Liver (tissue), 9 donors: ENCODE data around the gene TOX2. TPM values are rescaled to one million over a fixed set of nuclear protein-coding genes. Genes with fewer than 3 reads are reported as not detected.
A peak's percentile ranks its signal among the peaks of the same experiment; 100 is the strongest.

ENCODE experiments used
- DNase-seq: peaks from one replicate; pipeline ENCODE4 v3.0.0-alpha.2; 2017; ENCODE audit warnings: low spot score
- H3K27ac ChIP-seq, 2 donors: one replicate each; pipeline ENCODE4 v1.7.0; 2013; ENCODE audit warnings: inconsistent platforms in 2 of 2, low read length in 2 of 2, control low read depth in 1 of 2, low read depth in 1 of 2, mild to moderate bottlenecking in 1 of 2
- H3K27me3 ChIP-seq, 4 donors: one replicate each; pipeline versions ENCODE4 v1.6.1 to v1.7.0; 2013; ENCODE audit warnings: low read length in 3 of 4, inconsistent platforms in 1 of 4, mild to moderate bottlenecking in 1 of 4, moderate library complexity in 1 of 4; ENCODE audit not compliant: control insufficient read depth in 4 of 4, insufficient read depth in 4 of 4
- H3K36me3 ChIP-seq, 4 donors: one replicate each; pipeline versions ENCODE4 v1.6.1 to v1.7.0; 2013; ENCODE audit warnings: low read length in 3 of 4, mild to moderate bottlenecking in 3 of 4, low read depth in 1 of 4, moderate library complexity in 1 of 4; ENCODE audit not compliant: control insufficient read depth in 4 of 4, insufficient read depth in 3 of 4
- H3K4me1 ChIP-seq, 4 donors: one replicate each; pipeline versions ENCODE4 v1.6.1 to v1.7.0; 2013; ENCODE audit warnings: low read length in 3 of 4, mild to moderate bottlenecking in 3 of 4, moderate library complexity in 1 of 4; ENCODE audit not compliant: control insufficient read depth in 4 of 4, insufficient read depth in 4 of 4
- H3K4me3 ChIP-seq, 3 donors: one replicate each; pipeline versions ENCODE4 v1.6.1 to v1.7.0; 2013; ENCODE audit warnings: low read length in 3 of 3, control low read depth in 1 of 3, low read depth in 1 of 3, mild to moderate bottlenecking in 1 of 3
- H3K9ac ChIP-seq, 2 donors: one replicate each; pipeline ENCODE4 v1.7.0; 2013; ENCODE audit warnings: low read length in 2 of 2, mild to moderate bottlenecking in 2 of 2, moderate library complexity in 2 of 2, control low read depth in 1 of 2, low read depth in 1 of 2
- H3K9me3 ChIP-seq, 4 donors: one replicate each; pipeline versions ENCODE4 v1.6.1 to v1.7.0; 2013; ENCODE audit warnings: low read length in 3 of 4; ENCODE audit not compliant: control insufficient read depth in 4 of 4
- EGR1 ChIP-seq, 2 donors: IDR thresholded peaks; 2 replicates each; pipeline ENCODE4 v1.6.1; 2016 to 2018; ENCODE audit warnings: antibody characterized with exemption in 2 of 2, low read depth in 2 of 2
- FOXA1 ChIP-seq: IDR thresholded peaks from 2 replicates; pipeline ENCODE4 v1.6.1; 2016; ENCODE audit warnings: antibody characterized with exemption
- FOXA2 ChIP-seq: IDR thresholded peaks from 2 replicates; pipeline ENCODE4 v1.6.1; 2016; ENCODE audit warnings: antibody characterized with exemption
- GABPA ChIP-seq, 2 donors: IDR thresholded peaks in 1 of 2; conservative IDR thresholded peaks in 1 of 2; 2 replicates each; pipeline ENCODE4 v1.6.1; 2016; ENCODE audit warnings: antibody characterized with exemption in 2 of 2, mild to moderate bottlenecking in 1 of 2, moderate library complexity in 1 of 2
- HNF4A ChIP-seq, 2 donors: conservative IDR thresholded peaks; 2 replicates each; pipeline ENCODE4 v1.6.1; 2016; ENCODE audit warnings: antibody characterized with exemption in 2 of 2, mild to moderate bottlenecking in 2 of 2
- HNF4G ChIP-seq: IDR thresholded peaks from 2 replicates; pipeline ENCODE4 v1.6.1; 2016; ENCODE audit warnings: antibody characterized with exemption
- JUND ChIP-seq, 2 donors: IDR thresholded peaks; 2 replicates each; pipeline ENCODE4 v1.6.1; 2016; ENCODE audit warnings: antibody characterized with exemption in 2 of 2
- RAD21 ChIP-seq, 2 donors: IDR thresholded peaks; 2 replicates each; pipeline ENCODE4 v1.6.1; 2016; ENCODE audit warnings: antibody characterized with exemption in 2 of 2, mild to moderate bottlenecking in 2 of 2
- TAF1 ChIP-seq: conservative IDR thresholded peaks from 2 replicates; pipeline ENCODE4 v1.6.1; 2016; ENCODE audit warnings: antibody characterized with exemption, mild to moderate bottlenecking
- YY1 ChIP-seq: IDR thresholded peaks from 2 replicates; pipeline ENCODE4 v1.6.1; 2016; ENCODE audit warnings: antibody characterized with exemption, mild to moderate bottlenecking
- WGBS: extraction: QIAGEN DNeasy Blood & Tissue Kit; methylation state at CpG from one replicate; pipeline ENCODE4 v1.1.7; 2013; 5-methylcytosine and 5-hydroxymethylcytosine counted together
- polyA plus RNA-seq, 2 donors: library from polyadenylated mRNA; stranded (reverse) in 1 of 2; unstranded in 1 of 2; fragments of 200-250 nt in 1 of 2; fragments of >200 nt in 1 of 2; fragmentation: Nextera tagmentation in 1 of 2; extraction: Ambion mirVana in 1 of 2; gene quantifications; one replicate each; pipeline versions ENCODE4 v1.2.1 to v1.2.3, GENCODE V29; 2013 to 2015
- total RNA-seq, 2 donors: library from RNA; depleted of rRNA; stranded (reverse); fragments of >200 nt; gene quantifications; one replicate each; pipeline ENCODE4 v1.2.3, GENCODE V29; 2014
- TF ChIP-seq, protein P1 (sequence below): IDR thresholded peaks from 2 replicates; pipeline ENCODE4 v1.6.1; 2016; ENCODE audit warnings: antibody characterized with exemption
- TF ChIP-seq, protein P2 (sequence below): IDR thresholded peaks from 2 replicates; pipeline ENCODE4 v1.6.1; 2016; ENCODE audit warnings: antibody characterized with exemption
- TF ChIP-seq, protein P3 (sequence below): IDR thresholded peaks from 2 replicates; pipeline ENCODE4 v1.6.1; 2016; ENCODE audit warnings: antibody characterized with exemption, mild to moderate bottlenecking
- TF ChIP-seq, protein P4 (sequence below): IDR thresholded peaks from 2 replicates; pipeline ENCODE4 v1.6.1; 2016; ENCODE audit warnings: antibody characterized with exemption
- donor health status: healthy.
- donor health status: healthy.
- donor health status: healthy.
- donor health status: healthy.
- donor health status: healthy.

The TOX2 gene
- total and polyA plus RNA-seq, 4 donors = 0.33 to 2.7 (median 1.4) TPM

DNA sequence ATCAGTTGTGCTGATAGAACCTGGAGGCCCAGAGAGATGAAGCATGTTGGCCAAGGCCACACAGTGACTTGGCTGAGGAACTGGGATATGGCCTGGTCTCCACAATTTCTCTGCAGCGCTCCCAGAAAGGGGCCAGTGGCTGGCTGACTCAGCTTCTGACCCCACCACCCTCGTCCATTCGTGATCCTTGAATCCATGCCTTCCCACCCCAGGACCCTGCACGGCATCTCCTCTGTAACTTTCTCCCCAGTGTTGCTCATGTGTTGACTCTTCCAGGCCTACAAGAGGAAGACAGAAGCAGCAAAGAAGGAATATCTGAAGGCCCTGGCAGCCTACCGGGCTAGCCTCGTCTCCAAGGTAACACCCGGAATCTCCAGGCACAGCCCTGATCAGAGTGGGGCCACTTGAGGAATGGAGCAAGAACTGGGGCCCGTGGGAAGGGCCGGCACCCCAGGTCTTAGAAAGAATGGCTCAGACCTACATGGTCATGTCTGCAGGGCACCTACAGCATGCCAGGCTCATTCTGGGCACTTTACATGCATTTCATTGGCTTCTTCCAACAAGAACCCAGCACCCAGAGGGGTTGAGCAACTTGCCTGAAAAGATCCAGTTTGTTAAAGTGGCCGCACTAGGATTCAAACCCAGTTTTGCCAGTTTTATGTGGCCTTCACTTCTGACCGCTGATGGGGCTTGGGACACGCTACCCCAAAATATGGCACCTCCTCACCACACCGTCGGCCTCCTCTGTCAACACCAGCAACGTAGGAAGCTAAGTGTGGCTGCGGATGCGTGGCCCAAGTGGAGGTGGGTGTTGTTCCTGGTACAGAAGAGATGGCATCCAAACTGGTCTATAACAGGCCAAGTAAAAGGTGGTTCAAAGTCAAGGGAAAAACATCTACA is 150.1 kb downstream of the TOX2 start (continued):
- TF ChIP-seq, protein P1, sequence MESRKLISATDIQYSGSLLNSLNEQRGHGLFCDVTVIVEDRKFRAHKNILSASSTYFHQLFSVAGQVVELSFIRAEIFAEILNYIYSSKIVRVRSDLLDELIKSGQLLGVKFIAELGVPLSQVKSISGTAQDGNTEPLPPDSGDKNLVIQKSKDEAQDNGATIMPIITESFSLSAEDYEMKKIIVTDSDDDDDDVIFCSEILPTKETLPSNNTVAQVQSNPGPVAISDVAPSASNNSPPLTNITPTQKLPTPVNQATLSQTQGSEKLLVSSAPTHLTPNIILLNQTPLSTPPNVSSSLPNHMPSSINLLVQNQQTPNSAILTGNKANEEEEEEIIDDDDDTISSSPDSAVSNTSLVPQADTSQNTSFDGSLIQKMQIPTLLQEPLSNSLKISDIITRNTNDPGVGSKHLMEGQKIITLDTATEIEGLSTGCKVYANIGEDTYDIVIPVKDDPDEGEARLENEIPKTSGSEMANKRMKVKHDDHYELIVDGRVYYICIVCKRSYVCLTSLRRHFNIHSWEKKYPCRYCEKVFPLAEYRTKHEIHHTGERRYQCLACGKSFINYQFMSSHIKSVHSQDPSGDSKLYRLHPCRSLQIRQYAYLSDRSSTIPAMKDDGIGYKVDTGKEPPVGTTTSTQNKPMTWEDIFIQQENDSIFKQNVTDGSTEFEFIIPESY = no peak

DNA sequence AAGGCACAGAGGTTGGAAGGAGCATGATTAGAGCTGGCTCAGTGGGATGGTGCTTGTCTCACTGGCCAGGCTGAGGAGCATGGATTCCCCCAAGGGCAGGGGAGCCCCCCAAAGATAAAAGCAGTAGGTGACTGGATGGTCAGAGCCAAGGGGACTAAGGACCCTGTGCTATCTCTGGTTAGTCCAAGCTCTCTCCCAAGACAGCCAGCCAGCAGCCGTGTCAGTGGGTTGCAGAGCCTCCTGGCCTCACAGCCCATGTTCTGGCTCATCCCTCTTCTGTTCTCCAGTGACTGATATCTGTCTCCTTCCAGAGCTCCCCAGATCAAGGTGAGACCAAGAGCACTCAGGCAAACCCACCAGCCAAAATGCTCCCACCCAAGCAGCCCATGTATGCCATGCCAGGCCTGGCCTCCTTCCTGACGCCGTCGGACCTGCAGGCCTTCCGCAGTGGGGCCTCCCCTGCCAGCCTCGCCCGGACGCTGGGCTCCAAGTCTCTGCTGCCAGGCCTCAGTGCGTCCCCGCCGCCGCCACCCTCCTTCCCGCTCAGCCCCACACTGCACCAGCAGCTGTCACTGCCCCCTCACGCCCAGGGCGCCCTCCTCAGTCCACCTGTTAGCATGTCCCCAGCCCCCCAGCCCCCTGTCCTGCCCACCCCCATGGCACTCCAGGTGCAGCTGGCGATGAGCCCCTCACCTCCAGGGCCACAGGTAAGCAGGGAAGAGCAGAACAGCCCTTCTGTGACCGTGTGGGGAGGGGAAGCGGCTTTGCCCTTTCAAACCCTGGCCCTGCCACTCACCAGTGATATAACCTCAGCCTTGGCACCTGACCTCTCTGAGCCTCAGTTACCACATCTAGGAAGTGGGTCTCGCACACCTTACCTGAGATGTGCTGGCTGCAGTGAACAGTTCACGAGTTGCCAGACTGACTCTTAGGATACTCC is 151.0 kb downstream of the TOX2 start:
- no peak overlapping the region for H3K9ac ChIP-seq
- no peak overlapping the region for H3K4me3 ChIP-seq
- no peaks in the 10 kb centered on the region for H3K27me3 ChIP-seq
- H3K4me1 ChIP-seq = no peaks in the 10 kb centered on the region
- TF ChIP-seq, protein P2, sequence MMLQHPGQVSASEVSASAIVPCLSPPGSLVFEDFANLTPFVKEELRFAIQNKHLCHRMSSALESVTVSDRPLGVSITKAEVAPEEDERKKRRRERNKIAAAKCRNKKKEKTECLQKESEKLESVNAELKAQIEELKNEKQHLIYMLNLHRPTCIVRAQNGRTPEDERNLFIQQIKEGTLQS = no peak
- no peak for TF ChIP-seq YY1
- no peak for TF ChIP-seq HNF4G
- TF ChIP-seq, protein P1 = no peak
- TF ChIP-seq JUND (IDR thresholded peaks at IDR 0.05) = no peak
- TF ChIP-seq TAF1 = no peak
- H3K27ac ChIP-seq = no peak overlapping the region
- no peaks in the 10 kb centered on the region for H3K9me3 ChIP-seq
- WGBS = 96% methylated on average over 20 of the region's 20 CpGs
- no peaks in the 10 kb centered on the region for H3K36me3 ChIP-seq
- DNase-seq = peak; percentile 25

DNA sequence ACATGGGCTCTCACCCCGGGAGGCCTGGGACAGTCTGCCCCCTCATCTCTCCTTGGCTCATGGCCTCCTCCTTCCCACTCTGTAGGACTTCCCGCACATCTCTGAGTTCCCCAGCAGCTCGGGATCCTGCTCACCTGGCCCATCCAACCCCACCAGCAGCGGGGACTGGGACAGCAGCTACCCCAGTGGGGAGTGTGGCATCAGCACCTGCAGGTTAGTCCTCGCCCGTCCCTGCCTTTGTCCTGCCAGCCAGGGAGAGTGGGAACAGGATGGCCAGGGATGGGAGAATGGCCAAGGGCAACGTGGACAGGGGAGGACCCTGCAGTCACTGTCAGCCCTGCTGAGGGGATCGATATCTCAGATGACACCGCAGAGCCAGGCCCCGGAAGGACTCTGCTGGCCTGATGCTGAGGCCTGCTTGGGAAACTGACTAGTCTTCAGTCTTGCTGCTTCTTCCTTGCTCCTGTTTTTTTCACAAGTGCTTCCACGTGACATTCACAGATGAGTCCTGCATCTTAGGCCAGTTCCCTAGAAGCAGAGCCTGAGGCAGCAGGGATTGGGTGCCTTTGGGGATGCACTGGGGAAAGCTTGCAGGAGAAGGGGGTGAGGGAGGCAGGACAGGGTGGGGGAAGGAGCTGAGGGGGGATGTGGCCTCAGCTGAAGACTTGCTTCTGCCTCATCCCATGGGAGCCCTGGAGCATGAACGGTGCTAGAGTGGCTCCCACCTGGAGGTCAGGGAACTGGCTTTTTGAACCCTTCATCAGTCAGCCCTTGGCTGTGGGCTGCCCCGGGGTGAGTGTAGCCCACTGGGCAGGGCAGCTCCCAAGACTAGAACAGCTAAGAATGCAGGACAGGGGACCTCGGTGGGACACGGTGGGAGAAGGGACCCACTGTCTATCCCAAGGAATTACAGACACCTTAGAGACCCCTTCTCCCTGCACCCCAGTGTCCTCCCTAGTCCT is 152.3 kb downstream of the TOX2 start:
- 92% methylated on average over 15 of the region's 15 CpGs for WGBS
- peak; percentile 29 for DNase-seq
- no peaks in the 10 kb centered on the region for H3K9me3 ChIP-seq
- TF ChIP-seq YY1 (no peak), FOXA1 (no peak), FOXA2 (no peak), HNF4A (conservative IDR thresholded peaks at IDR 0.05) (no peak), TAF1 (no peak), RAD21 (IDR thresholded peaks at IDR 0.05) (no peak), EGR1 (IDR thresholded peaks at IDR 0.05; ENCODE audit: low read depth in 2 of 2) (no peak), GABPA (IDR thresholded peaks at IDR 0.05 in 1 of 2, conservative IDR thresholded peaks at IDR 0.05 in 1 of 2) (no peak), JUND (IDR thresholded peaks at IDR 0.05) (no peak)
- TF ChIP-seq, protein P3, sequence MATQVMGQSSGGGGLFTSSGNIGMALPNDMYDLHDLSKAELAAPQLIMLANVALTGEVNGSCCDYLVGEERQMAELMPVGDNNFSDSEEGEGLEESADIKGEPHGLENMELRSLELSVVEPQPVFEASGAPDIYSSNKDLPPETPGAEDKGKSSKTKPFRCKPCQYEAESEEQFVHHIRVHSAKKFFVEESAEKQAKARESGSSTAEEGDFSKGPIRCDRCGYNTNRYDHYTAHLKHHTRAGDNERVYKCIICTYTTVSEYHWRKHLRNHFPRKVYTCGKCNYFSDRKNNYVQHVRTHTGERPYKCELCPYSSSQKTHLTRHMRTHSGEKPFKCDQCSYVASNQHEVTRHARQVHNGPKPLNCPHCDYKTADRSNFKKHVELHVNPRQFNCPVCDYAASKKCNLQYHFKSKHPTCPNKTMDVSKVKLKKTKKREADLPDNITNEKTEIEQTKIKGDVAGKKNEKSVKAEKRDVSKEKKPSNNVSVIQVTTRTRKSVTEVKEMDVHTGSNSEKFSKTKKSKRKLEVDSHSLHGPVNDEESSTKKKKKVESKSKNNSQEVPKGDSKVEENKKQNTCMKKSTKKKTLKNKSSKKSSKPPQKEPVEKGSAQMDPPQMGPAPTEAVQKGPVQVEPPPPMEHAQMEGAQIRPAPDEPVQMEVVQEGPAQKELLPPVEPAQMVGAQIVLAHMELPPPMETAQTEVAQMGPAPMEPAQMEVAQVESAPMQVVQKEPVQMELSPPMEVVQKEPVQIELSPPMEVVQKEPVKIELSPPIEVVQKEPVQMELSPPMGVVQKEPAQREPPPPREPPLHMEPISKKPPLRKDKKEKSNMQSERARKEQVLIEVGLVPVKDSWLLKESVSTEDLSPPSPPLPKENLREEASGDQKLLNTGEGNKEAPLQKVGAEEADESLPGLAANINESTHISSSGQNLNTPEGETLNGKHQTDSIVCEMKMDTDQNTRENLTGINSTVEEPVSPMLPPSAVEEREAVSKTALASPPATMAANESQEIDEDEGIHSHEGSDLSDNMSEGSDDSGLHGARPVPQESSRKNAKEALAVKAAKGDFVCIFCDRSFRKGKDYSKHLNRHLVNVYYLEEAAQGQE = no peak
- TF ChIP-seq, protein P4, sequence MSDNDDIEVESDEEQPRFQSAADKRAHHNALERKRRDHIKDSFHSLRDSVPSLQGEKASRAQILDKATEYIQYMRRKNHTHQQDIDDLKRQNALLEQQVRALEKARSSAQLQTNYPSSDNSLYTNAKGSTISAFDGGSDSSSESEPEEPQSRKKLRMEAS = no peak
- TF ChIP-seq, protein P2 = no peak

More for the DNA sequence above, 152.3 kb downstream of the TOX2 start:
- H3K4me1 ChIP-seq = no peaks in the 10 kb centered on the region
- no peak overlapping the region for H3K27ac ChIP-seq
- no peaks in the 10 kb centered on the region for H3K36me3 ChIP-seq
- no peak overlapping the region for H3K4me3 ChIP-seq
- no peaks in the 10 kb centered on the region for H3K27me3 ChIP-seq
- no peak overlapping the region for H3K9ac ChIP-seq
